ENCODE measurements around the gene EIPR1. TPM values are rescaled to one million over a fixed set of nuclear protein-coding genes. Genes with fewer than 3 reads are reported as not detected.

Gene EIPR1
- total and polyA plus RNA-seq, 2 of the 13 experiments (the other 11 are each of a cell fraction or from before 2014, with no cell fraction given), result 70.0 to 96.3 TPM

DNA sequence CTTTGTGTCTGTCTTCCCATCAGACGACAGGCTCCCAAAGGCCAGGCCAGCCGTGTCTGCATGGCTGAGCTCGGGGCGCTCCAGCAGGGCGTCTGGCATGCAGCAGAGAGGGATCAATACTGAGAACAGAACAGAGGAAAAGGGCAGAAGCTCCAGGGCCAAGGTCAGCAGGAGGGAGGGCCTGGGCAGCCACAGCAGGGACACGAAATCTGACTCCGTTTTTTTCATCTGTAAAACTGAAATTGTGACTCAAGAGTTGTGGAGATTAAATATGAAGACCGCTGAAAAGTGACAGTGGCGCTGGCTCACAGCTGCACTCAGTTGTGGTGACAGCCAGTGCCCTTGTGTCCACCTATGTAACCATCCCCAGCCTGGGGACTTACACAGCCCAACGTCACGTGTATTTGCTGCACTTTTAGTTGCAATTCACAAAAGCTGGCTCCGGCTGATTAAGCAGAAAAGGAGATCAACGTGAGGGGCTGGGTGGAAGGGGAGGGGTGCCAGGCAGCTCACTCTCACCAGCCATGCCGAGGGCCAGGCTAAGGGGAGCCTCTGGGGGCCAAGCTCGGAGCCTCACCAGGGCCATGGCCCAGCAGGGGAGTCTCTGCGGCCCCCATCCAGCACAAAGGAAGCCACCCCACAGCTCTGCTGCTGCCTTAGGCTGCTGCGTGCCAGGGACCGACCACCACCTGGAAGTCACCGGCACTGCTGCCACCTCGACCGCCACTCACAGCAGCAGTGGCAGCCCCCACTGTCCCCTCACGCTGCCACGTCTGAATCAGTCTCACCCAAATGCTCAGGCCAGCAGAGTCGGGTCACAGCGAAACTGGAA, 74.7 kb downstream of the EIPR1 start (continued):
- TF ChIP-seq, protein P1, sequence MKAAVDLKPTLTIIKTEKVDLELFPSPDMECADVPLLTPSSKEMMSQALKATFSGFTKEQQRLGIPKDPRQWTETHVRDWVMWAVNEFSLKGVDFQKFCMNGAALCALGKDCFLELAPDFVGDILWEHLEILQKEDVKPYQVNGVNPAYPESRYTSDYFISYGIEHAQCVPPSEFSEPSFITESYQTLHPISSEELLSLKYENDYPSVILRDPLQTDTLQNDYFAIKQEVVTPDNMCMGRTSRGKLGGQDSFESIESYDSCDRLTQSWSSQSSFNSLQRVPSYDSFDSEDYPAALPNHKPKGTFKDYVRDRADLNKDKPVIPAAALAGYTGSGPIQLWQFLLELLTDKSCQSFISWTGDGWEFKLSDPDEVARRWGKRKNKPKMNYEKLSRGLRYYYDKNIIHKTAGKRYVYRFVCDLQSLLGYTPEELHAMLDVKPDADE (CRISPR knock-in tag; IDR thresholded peaks at IDR 0.05), result no peak
- TF ChIP-seq FOXK1 (CRISPR knock-in tag; IDR thresholded peaks at IDR 0.05; ENCODE audit: borderline replicate concordance, low read depth), result no peak
- no peak for TF ChIP-seq ZNF780A (CRISPR knock-in tag; IDR thresholded peaks at IDR 0.05)
- TF ChIP-seq, protein P2, sequence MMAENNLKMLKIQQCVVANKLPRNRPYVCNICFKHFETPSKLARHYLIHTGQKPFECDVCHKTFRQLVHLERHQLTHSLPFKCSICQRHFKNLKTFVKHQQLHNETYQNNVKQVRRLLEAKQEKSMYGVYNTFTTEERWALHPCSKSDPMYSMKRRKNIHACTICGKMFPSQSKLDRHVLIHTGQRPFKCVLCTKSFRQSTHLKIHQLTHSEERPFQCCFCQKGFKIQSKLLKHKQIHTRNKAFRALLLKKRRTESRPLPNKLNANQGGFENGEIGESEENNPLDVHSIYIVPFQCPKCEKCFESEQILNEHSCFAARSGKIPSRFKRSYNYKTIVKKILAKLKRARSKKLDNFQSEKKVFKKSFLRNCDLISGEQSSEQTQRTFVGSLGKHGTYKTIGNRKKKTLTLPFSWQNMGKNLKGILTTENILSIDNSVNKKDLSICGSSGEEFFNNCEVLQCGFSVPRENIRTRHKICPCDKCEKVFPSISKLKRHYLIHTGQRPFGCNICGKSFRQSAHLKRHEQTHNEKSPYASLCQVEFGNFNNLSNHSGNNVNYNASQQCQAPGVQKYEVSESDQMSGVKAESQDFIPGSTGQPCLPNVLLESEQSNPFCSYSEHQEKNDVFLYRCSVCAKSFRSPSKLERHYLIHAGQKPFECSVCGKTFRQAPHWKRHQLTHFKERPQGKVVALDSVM (CRISPR knock-in tag; IDR thresholded peaks at IDR 0.05), result no peak
- TF ChIP-seq, protein P3, sequence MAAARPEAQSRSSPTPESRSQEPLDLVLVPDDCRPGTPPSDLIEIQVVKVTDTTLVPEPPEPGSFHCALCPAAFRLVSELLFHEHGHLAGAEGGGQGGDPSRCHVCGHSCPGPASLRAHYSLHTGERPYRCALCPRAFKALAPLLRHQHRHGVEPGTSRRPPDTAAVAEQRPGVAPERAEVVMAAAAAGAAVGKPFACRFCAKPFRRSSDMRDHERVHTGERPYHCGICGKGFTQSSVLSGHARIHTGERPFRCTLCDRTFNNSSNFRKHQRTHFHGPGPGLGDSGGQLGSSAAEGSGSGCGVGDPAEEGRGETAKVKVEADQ (CRISPR knock-in tag; IDR thresholded peaks at IDR 0.05; ENCODE audit: borderline replicate concordance), result no peak
- TF ChIP-seq, protein P4, sequence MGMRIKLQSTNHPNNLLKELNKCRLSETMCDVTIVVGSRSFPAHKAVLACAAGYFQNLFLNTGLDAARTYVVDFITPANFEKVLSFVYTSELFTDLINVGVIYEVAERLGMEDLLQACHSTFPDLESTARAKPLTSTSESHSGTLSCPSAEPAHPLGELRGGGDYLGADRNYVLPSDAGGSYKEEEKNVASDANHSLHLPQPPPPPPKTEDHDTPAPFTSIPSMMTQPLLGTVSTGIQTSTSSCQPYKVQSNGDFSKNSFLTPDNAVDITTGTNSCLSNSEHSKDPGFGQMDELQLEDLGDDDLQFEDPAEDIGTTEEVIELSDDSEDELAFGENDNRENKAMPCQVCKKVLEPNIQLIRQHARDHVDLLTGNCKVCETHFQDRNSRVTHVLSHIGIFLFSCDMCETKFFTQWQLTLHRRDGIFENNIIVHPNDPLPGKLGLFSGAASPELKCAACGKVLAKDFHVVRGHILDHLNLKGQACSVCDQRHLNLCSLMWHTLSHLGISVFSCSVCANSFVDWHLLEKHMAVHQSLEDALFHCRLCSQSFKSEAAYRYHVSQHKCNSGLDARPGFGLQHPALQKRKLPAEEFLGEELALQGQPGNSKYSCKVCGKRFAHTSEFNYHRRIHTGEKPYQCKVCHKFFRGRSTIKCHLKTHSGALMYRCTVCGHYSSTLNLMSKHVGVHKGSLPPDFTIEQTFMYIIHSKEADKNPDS (CRISPR knock-in tag; IDR thresholded peaks at IDR 0.05), result no peak
- TF ChIP-seq, protein P5, sequence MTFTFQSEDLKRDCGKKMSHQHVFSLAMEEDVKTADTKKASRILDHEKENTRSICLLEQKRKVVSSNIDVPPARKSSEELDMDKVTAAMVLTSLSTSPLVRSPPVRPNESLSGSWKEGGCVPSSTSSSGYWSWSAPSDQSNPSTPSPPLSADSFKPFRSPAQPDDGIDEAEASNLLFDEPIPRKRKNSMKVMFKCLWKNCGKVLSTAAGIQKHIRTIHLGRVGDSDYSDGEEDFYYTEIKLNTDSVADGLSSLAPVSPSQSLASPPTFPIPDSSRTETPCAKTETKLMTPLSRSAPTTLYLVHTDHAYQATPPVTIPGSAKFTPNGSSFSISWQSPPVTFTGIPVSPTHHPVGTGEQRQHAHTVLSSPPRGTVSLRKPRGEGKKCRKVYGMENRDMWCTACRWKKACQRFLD (CRISPR knock-in tag; IDR thresholded peaks at IDR 0.05; ENCODE audit: borderline replicate concordance), result no peak
- TF ChIP-seq ASH2L (IDR thresholded peaks at IDR 0.05; ENCODE audit: insufficient read length, low read depth, low read length), result no peak
- TF ChIP-seq, protein P6, sequence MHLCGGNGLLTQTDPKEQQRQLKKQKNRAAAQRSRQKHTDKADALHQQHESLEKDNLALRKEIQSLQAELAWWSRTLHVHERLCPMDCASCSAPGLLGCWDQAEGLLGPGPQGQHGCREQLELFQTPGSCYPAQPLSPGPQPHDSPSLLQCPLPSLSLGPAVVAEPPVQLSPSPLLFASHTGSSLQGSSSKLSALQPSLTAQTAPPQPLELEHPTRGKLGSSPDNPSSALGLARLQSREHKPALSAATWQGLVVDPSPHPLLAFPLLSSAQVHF (CRISPR knock-in tag; IDR thresholded peaks at IDR 0.05), result no peak
- no peak for TF ChIP-seq EZH2 (conservative IDR thresholded peaks at IDR 0.05; ENCODE audit: low read depth, low read length)
- no peak for TF ChIP-seq ZNF354B (CRISPR knock-in tag; IDR thresholded peaks at IDR 0.05)
- TF ChIP-seq NCOA5 (CRISPR knock-in tag; IDR thresholded peaks at IDR 0.05), result no peak
- no peak for TF ChIP-seq ZNF569 (CRISPR knock-in tag; IDR thresholded peaks at IDR 0.05; ENCODE audit: borderline replicate concordance)
- no peak for TF ChIP-seq AHR (CRISPR knock-in tag; IDR thresholded peaks at IDR 0.05)
- TF ChIP-seq, protein P7, sequence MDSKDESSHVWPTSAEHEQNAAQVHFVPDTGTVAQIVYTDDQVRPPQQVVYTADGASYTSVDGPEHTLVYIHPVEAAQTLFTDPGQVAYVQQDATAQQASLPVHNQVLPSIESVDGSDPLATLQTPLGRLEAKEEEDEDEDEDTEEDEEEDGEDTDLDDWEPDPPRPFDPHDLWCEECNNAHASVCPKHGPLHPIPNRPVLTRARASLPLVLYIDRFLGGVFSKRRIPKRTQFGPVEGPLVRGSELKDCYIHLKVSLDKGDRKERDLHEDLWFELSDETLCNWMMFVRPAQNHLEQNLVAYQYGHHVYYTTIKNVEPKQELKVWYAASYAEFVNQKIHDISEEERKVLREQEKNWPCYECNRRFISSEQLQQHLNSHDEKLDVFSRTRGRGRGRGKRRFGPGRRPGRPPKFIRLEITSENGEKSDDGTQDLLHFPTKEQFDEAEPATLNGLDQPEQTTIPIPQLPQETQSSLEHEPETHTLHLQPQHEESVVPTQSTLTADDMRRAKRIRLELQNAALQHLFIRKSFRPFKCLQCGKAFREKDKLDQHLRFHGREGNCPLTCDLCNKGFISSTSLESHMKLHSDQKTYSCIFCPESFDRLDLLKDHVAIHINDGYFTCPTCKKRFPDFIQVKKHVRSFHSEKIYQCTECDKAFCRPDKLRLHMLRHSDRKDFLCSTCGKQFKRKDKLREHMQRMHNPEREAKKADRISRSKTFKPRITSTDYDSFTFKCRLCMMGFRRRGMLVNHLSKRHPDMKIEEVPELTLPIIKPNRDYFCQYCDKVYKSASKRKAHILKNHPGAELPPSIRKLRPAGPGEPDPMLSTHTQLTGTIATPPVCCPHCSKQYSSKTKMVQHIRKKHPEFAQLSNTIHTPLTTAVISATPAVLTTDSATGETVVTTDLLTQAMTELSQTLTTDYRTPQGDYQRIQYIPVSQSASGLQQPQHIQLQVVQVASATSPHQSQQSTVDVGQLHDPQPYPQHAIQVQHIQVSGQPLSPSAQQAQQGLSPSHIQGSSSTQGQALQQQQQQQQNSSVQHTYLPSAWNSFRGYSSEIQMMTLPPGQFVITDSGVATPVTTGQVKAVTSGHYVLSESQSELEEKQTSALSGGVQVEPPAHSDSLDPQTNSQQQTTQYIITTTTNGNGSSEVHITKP (CRISPR knock-in tag; IDR thresholded peaks at IDR 0.05; ENCODE audit: low read depth), result no peak
- TF ChIP-seq DNMT3B (CRISPR knock-in tag; conservative IDR thresholded peaks at IDR 0.05), result no peak

All from HepG2 (cell line).